HG03432 (cell line): ENCODE data around the gene BCO1.

ENCODE experiments used
- ATAC-seq: cut with Tn5 transposase; IDR thresholded peaks from one replicate; pipeline ENCODE4 v1.9.1; 2021; ENCODE audit warnings: mild to moderate bottlenecking, moderate library complexity; ENCODE audit not compliant: unreplicated experiment

BCO1 gene

DNA sequence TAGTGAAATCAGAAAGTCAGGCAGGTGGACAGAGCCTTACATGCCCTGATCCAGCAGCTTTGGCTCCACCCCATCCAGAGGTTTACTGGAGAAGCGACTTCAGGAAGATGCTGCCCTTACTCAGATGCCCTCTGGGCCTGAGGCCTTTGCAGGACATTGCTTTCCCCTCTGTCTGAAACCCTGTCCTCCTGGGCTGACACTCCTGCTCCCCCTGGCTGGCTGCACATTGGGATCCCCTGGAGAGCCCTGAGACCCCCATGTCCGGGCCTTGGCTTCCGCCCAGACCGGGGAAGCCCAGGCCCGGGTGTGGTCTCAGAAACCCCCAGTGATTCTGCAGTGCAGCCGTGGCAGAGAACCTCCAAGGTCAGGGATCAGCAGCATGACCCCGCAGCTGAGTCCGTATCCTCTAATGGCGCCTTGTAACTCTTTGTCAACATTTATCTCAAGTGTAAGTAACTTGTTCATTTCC lies 36.6 kb downstream of the BCO1 start:
- ATAC-seq: no peak

DNA sequence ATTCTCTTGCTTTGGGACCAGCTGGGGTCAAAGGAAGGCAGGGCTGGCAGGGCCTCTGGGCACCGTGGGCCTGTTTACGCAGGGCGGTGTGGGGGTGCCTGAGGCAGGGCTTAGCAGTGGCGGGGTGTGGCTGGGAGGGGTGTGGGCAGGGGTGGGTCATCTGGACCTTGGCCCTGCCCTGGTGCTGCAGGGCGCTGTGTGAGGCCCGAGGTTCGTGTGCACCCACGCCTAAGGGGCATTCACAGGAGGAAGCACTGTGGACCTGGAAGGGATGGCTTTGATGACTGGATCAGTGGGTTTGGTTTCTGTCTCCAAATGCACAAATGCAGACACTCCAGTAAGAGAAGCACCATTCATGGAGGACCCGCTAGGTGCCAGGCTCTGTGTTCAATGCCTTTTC lies 37.3 kb downstream of the BCO1 start:
- no peak for ATAC-seq

DNA sequence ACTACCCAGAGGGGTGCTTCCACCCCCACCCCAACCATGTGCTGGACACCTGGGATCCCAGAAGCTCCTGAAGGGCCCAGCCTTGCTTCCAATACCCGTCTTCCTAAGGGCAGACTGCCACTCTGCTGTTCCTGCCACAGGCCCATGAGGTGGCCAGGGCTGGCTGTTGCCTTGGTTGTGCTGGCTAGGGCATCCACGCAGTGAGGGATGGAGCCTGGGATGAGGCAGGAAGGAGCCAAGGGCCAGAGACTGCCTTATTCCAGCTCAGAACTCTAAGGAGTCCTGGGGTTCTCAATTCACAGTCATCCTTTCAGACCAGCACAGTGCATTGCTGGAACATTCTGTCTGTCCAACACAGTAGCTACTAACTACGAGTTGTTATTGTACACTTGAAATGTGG lies 37.8 kb downstream of the BCO1 start:
- ATAC-seq: no peak

DNA sequence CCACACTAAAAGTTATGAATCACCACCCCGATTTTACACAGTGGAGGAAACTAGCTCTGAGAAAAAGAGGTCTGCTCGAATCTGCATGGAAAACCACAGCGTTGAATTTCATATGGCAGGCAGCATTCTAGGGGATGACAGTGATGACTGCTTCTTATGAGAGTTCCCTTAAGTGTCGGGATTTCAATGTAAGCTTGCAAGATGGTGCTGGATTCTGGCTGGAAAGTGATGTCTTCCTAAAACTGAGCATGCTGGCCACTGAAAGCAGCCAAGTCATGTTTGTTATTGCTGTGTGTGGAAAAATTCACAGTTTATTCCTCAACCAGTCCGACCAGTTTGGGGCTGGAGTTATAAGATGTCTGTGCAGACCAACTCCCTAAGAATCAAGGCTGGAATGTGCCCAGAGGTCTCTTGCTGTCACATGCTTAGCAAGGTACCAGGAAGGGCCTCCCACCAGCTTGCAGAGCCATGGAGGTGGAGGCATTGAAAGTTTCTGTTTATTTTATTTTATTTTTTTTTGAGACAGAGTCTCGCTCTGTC lies 39.1 kb downstream of the BCO1 start:
- no peak for ATAC-seq

DNA sequence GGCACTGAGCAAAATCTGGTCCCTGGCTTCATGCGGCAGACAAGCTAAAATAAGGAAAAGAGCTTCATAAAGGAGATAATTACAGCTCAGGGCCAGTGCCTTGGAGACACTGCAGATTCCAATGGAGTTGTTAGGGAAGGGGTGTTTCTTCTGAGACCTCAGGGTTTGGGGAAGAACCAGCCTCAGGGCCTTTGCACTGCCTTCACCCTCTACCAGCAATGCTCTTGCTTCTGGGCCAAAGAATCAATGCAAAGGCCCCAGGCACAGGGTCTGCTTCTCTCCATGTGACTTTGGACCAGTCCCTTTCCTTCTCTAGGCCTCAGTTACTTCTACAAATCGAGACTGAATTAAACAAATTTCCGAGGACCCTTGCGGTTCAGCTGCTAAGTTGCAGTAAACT lies 40.0 kb downstream of the BCO1 start:
- no peak for ATAC-seq

DNA sequence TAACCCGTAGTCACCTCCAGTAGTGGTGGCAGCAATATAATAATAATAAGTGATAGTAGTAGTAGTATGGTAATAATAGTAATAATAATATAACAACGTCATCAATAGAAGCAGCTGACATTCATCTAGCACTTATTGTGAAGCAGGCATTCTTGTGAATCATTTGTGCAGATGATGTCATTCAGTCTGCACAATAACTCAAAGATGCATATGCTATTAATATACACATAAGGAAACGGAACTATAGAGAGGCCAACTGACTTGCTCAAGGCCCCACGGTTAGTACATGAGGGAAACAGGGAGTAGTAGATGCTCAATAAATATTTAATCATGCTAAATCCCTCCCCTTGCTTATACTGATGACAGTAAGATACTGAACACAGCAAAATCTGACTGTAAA lies 40.9 kb downstream of the BCO1 start:
- ATAC-seq: no peak

DNA sequence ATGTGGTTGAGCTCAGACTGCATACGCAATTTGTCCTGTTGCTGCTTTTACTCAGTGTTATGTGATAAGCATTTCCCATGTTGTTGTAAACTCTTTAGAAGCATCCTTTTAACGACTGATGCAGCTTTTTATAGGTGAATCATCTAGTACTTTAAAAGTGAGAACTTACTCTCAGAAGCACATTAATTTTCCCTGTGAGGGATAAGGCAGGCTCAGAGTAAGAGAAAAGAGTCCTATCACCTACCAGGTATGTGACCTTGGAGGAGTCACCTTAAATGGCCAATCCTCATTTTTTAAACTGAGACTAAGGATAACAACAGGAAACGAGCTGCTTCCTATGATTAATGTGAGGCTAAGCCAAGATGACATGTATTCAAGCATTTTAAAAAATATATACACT lies 41.9 kb downstream of the BCO1 start:
- no peak for ATAC-seq

DNA sequence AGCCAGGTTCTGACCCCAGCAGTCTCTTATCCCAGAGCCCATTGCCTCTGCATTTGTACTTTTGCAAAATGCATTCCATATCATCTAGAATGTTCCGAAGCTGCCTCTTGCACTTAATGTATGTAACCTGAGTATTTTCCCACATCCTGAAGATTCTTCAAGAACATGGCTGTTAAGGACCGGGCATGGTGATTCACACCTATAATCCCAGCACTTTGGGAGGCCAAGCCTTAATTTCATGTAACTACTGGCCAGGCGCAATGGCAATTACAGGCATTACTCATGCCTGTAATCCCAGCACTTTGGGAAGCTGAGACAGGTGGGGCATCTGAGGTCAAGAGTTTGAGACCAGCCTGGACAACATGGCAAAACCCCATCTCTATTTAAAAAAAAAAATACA lies 44.6 kb downstream of the BCO1 start:
- no peak for ATAC-seq

DNA sequence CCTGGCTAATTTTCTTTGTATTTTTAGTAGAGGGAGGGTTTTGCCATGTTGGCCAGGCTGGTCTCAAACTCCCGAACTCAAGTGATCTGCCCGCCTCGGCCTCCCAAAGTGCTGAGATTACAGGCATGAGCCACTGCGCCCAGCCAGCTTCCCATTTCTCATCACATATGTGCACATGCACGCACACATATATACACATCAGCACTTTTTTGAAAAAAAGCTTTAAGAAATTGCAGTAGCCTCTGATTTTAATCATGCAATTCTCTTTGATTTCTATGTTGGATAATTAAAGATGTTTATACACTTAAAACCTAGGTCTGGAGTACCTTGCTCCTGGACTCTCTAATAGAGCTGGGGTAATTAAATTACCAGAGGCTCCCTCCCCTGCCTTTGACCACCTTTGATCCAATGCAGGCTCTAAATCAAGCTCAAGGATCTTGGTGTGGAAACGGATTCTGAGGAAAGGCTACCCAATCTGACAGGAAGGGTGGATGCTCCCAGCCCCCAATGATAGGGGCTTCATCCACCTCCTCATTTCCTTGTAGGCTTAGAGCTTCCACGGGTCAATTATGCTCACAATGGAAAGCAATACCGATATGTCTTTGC lies 46.6 kb downstream of the BCO1 start:
- no peak for ATAC-seq

DNA sequence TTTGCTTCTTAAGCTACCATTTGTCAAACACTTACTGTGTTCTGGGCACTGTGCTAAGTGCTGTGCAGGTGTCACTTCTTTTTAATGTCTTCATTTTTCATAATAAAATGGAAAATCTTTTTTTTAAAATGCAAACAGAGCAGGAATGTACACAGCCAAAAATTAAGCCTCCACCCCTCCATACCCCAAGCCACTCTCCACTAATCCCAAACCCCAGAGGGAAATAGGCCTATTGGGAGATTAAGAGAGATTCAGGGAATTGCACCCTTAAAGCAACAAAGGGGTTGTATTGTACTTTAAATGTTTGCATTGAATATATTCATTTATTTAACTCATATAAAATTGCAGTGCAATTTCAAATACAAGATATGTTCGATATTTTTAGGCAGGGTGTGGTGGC lies 47.7 kb downstream of the BCO1 start:
- ATAC-seq: no peak

DNA sequence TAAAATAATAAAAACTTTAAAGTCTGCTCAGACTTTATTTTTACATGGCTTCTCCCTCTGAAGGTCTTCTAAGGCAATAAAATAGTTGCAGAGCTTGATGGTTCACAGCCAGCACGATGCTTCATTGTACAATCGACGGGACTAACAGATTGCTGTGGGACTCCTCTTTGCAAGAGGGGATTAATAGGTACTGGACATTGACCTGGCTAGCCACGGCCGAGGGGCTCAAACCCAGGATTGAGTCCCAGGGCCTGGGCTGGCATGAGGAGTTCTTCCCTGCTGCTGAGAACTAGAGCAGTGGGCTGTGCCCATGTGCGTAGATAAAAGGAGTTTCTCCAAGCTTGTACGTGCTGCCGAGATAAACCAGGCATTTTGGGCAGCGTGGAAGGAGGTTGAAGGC lies 52.6 kb downstream of the BCO1 start:
- no peak for ATAC-seq

DNA sequence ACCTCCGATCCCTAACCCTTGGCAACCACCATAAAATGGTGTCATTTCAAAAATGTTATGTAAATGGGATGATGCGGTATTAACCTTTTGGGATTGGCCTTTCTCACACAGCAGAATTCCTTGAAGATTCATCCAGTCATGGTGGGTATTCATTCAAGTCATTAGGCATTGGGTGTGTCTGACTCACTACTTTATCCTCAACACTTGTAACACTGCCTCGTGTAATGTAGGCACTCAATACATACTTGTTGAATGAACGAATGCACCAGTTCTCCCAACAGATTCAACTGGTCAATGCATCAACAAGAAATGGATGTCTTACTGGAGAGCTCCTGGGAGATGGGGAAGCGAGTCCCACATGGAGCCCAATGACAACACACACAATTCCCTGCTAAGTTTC lies 54.4 kb downstream of the BCO1 start:
- ATAC-seq: no peak

DNA sequence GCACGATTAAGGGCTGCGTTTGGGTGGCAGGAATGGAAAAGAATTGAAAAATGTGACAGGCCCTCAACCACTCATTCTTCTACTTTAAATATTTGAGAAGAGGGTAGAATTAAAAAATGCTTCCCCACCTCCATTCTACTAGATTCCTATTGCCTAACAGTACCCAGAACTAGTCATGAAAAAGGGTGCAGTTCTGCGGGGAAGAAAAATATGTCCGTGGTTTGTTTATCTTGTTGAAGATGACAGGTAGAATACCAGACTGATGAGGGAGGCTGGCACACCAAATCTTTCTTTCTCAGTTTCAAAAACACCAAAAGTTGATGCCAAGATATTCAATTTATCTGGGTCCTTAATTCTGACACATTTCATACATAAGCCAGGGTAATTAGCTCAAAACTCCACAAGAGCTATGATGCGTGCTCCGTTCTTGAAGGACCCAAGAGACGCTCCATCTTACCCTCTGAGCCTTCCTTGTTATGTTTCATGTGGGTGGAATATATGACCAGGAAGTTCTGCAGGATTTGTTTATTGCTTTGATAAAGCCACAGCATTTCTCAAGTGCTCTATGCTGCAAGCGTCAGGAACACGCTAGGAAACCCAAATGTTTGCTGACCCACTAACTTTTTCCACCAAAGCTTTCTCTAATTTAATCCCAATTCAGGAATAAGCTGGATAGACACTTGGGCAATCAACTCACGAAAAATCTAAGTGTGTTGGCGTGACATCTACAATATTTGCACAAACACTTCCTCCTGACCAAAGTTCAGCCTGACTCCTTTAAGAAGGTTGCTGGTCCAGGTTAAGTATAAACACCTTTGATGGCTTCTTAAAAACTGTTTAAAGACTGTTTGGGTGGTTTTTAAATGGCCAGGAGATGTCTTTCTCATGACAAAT lies 55.7 kb downstream of the BCO1 start:
- ATAC-seq: no peak

DNA sequence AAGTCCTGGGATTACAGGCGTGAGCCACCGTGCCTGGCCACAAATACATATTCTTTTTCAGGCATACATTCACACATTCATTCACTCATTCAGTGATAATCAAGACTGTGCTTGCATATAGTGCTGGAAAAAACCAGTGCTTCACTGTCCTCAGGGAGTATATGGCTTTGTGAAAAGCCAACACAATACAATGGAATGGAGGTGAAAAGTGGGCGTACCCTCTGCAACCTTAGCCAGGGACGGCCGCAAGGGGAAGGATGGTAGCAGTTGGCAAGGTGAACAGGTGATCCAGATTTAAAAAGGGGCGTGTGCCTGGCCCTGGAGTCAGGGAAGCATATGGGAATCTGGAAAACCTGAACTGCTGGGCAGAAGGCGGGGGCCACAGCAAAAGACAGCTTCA lies 58.1 kb downstream of the BCO1 start:
- no peak for ATAC-seq

DNA sequence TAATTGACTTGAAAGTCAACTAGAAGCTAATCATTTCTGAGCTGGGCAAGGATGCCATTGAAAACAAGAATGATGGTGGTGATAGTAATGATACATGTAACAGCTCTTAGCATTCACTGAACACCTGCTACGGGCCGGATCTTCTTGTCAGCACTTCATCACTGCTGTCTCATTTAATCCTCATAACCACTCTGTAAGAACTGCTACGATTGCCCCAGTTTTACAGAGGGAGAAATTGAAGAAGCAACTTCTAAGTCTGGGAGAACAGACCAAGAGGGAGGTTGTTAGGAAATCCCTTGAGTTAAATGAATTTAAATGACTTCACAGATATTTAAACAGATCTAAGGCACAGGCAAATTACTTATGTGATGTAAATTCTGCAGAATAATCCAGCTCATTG lies 69.3 kb downstream of the BCO1 start:
- ATAC-seq: no peak

DNA sequence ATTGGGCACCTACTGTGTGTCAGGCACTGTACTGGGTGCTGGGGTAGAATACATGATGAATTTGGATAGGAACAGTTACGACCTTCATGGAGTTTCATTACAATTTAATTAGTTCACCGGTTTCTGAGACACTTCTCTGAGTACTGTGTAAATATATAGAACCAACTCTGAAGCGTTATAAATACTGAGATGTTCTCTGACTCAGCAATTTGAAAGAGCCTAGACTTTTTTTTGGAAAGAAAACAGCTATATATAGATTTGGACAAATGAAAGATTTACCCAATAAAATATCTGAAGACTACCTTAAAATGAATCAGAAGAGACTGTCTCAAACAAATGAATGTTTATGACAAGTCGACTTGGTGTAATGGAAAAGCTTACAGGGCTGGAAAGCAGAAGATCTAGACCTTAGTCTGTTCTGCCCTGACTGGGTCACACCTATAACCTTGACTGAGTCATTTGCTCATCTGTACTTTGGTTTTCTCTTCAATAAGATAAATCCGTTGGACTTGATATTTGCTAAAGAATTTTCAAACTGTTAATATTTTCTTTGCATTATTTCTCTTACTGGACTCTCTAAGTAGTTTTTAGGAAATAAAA lies 71.7 kb downstream of the BCO1 start:
- ATAC-seq: no peak

DNA sequence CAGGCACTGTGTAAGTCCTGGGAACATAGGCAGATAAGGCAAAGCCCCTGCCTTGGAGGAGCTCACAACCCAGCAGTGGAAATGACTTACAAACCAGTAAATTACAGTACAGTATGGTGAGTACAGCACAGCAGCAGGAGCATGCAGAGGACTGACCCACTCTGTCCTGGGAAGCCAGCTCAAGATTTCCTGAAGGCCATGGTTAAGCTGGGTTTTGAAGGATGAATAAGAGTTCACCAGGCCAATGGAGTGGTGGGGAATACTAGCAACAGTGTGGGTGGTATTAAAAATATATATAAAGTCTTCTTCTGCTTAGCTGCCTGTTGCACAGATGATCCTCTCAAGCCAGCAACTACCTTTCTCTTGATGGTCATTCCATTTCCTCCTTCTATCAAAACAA lies 73.3 kb downstream of the BCO1 start:
- no peak for ATAC-seq

DNA sequence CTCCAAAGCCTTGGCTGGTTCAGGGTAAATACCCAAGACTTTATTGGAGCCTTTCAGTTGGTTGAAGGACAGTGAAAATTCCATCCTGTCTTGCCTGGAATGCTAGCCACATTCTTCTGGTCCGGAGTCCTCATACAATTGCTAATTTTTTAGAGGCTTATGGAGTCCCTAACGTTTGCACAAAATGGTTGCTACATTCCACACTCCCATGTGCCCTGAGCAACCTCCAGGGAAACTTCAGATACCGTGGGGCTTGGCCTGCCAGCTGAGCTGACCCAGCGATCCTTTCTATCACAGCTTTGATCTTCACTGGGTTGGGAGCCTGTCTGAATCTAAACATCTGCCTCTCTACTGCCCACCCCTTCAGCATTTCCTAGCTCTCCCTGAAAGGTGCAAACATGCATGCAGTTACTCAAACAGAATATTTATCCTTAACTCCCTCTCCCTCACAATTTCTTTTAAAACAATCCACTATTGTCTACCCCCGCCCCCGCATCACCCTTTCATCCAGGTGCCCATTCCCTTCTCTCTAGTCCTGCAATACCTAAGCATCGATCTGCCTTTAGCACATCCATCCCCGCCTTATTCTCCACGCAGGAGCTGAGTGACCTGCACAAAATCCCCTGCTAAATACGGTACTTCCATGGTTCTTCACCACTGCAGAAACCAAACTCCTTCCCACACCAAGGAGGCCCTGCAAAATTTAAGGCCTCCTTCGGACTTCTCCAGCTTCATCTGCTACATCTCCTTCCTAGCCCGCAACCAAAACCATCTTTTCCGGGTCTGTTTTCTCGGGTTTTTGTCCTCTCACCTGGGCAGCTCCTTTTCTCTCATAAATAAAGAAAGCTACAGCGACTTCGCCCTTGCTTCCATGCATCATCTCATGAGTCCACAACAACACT lies 75.5 kb downstream of the BCO1 start:
- ATAC-seq: no peak

DNA sequence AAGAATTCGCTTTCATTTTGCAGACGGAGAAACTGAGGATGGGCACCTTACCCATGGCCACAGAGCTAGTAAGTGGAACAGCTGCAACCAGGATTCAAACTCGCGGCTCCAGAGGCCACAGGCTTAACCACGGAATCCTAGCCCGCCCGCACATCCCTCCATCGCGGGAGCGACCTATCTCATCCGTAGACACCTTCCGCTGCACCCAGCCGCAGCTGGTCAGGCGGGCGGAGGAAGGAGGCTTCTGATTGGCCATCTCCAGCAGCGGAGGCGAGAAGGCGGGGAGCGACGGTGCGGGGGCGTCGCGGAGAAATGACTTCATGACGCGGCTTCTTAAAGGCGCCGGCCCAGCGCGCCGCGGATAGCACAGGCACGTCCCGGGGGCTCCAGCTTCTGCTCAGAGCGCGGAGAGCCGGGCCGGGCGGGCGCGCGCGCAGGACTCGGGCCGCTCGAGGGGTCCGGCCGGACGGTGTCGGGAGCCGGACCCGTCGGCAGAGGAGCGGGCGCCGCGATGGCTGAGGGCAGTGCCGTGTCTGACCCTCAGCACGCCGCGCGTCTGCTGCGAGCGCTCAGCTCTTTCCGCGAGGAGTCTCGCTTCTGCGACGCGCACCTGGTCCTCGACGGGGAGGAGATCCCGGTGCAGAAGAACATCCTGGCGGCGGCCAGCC lies 76.2 kb downstream of the BCO1 start, which contains the start of gene GAN:
GAN (plus strand) TSS at position 360 of the 668 bp plus-strand sequence; CDS start at position 512, 152 bp downstream.
- peak; percentile 97 for ATAC-seq
